CD4-positive, alpha-beta T cell (primary cell): ENCODE measurements around the gene AMIGO2. TPM values are rescaled to one million over a fixed set of nuclear protein-coding genes. Genes with fewer than 3 reads are reported as not detected.

Experiments used
- ATAC-seq: fragments of 200-7000 bp; cut with Tn5 transposase; one replicate; pipeline ENCODE4 v1.10.0; 2022; ENCODE audit warnings: mild to moderate bottlenecking; ENCODE audit not compliant: poor library complexity
- CTCF ChIA-PET: fragments of 350-600 bp; sonication (Branson Sonifier 250); formaldehyde crosslinking; loops from one replicate; lab custom pipeline; 2021; ENCODE audit warnings: antibody characterized with exemption, inconsistent platforms; lab: Charles Lee
- POLR2A ChIA-PET: fragments of 350-600 bp; sonication (Branson Sonifier 250); formaldehyde crosslinking; loops from one replicate; lab custom pipeline; 2021; ENCODE audit warnings: antibody characterized with exemption, inconsistent platforms; lab: Charles Lee
- DNase-seq, 14 experiments: peaks; one replicate each; pipeline ENCODE4 v3.0.0-alpha.2; 2013 to 2020; ENCODE audit warnings: mixed read lengths in 2 of 14
- H3K27ac ChIP-seq, 2 donors: one replicate each; pipeline versions ENCODE4 v1.5.1 to v1.7.0; 2013; ENCODE audit warnings: low read length in 2 of 2, low read depth in 1 of 2, mild to moderate bottlenecking in 1 of 2
- H3K27me3 ChIP-seq, 2 experiments: 1 replicate in 1 of 2; 2 replicates in 1 of 2; pipeline versions ENCODE4 v1.6.1 to v1.7.0; 2013; ENCODE audit warnings: low read length in 2 of 2, control low read depth in 1 of 2, mild to moderate bottlenecking in 1 of 2, moderate library complexity in 1 of 2; ENCODE audit not compliant: insufficient read depth in 2 of 2, control insufficient read depth in 1 of 2
- H3K36me3 ChIP-seq: one replicate; pipeline ENCODE4 v1.6.1; 2013; ENCODE audit warnings: low read length, control low read depth; ENCODE audit not compliant: insufficient read depth
- H3K4me1 ChIP-seq: one replicate; pipeline ENCODE4 v1.6.1; 2013; ENCODE audit warnings: low read length, control low read depth; ENCODE audit not compliant: insufficient read depth
- H3K4me3 ChIP-seq: one replicate; pipeline ENCODE4 v1.5.1; 2013; ENCODE audit warnings: mild to moderate bottlenecking, low read length, moderate library complexity
- H3K9me3 ChIP-seq, 2 experiments: 1 replicate in 1 of 2; 2 replicates in 1 of 2; pipeline versions ENCODE4 v1.6.1 to v1.7.0; 2013; ENCODE audit warnings: low read length in 2 of 2, mild to moderate bottlenecking in 2 of 2, control low read depth in 1 of 2, moderate library complexity in 1 of 2; ENCODE audit not compliant: control insufficient read depth in 1 of 2, insufficient read depth in 1 of 2
- H3K27ac Mint-ChIP-seq: one replicate; pipeline ENCODE4 v1.8.0; 2020; ENCODE audit warnings: mixed read lengths
- H3K27me3 Mint-ChIP-seq: one replicate; pipeline ENCODE4 v1.8.0; 2021; ENCODE audit warnings: mixed read lengths
- H3K36me3 Mint-ChIP-seq: one replicate; pipeline ENCODE4 v1.8.0; 2021; ENCODE audit warnings: low read depth, mixed read lengths
- H3K4me1 Mint-ChIP-seq: one replicate; pipeline ENCODE4 v1.8.0; 2021; ENCODE audit warnings: low read depth, mixed read lengths
- H3K4me3 Mint-ChIP-seq: one replicate; pipeline ENCODE4 v1.8.0; 2020; ENCODE audit warnings: mild to moderate bottlenecking, mixed read lengths
- H3K9me3 Mint-ChIP-seq: one replicate; pipeline ENCODE4 v1.8.0; 2020; ENCODE audit warnings: mixed read lengths
- intact Hi-C, 2 experiments: fragments of 100-400 bp; cut with DNase I in 1 of 2; cut with micrococcal nuclease in 1 of 2; formaldehyde crosslinking; loops; one replicate each; pipeline versions ENCODE4 v1.15.1 to v1.9.0; 2023 to 2025; cut with DNase I, micrococcal nuclease
- total RNA-seq, 174 experiments: library from RNA in 2 of 174; stranded (reverse) in 2 of 174; gene quantifications; one replicate each; pipeline ENCODE4 v1.2.3 and lab custom pipeline; 2021 to 2026
- TF ChIP-seq, protein P1 (sequence below): fragments of 200-600 bp; IDR thresholded peaks from one replicate; pipeline ENCODE4 v1.8.0; 2022; ENCODE audit warnings: antibody characterized with exemption, mild to moderate bottlenecking

Gene AMIGO2
- total RNA-seq, 2 experiments from 2014 or later, result 9.7 to 10.1 TPM

DNA sequence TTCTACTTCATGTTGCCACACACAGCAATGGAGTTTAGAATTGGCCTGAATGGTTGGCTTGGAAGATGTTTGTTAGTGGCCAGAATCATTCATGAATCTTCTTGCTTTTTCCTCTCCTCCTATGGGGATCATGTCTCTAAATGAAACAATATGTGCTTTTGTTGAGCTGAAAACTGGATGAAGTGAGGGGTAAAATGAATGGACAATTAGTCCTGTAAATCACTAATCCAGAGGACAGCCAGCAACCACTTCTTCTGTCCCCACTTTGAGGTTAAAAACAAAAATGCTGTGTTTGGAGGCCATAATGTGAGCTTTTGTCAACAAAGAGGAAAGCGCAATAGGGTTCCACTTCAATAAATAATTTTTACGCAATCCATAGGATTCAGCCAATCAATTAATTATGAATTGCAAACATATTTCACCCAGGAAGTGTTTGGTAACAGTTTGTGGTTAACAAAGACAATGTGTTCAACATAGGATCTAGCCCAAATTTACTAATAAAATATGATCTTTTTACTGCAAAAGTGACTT, 30.3 kb upstream of the AMIGO2 start:
- no peak overlapping the region for H3K4me3 Mint-ChIP-seq
- Histone ChIP-seq H3K27me3 (no peaks in the 10 kb centered on the region), H3K36me3 (peaks cover 21% of the 10 kb centered on the region), H3K4me1 (peaks cover 9% of the 10 kb centered on the region), H3K27ac (no peak overlapping the region), H3K9me3 (no peaks in the 10 kb centered on the region), H3K4me3 (no peak overlapping the region)
- TF ChIP-seq, protein P1, sequence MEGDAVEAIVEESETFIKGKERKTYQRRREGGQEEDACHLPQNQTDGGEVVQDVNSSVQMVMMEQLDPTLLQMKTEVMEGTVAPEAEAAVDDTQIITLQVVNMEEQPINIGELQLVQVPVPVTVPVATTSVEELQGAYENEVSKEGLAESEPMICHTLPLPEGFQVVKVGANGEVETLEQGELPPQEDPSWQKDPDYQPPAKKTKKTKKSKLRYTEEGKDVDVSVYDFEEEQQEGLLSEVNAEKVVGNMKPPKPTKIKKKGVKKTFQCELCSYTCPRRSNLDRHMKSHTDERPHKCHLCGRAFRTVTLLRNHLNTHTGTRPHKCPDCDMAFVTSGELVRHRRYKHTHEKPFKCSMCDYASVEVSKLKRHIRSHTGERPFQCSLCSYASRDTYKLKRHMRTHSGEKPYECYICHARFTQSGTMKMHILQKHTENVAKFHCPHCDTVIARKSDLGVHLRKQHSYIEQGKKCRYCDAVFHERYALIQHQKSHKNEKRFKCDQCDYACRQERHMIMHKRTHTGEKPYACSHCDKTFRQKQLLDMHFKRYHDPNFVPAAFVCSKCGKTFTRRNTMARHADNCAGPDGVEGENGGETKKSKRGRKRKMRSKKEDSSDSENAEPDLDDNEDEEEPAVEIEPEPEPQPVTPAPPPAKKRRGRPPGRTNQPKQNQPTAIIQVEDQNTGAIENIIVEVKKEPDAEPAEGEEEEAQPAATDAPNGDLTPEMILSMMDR, result no peak
- H3K9me3 Mint-ChIP-seq, result no peaks in the 10 kb centered on the region
- H3K4me1 Mint-ChIP-seq, result peaks cover 44% of the 10 kb centered on the region
- ChIA-PET POLR2A (interaction anchor here (1.0 kb wide), 1 partner anchor 35 kb away, joined by 3 read pairs; no protein-coding TSS in a partner anchor), CTCF (no interaction called here)
- H3K36me3 Mint-ChIP-seq, result peaks cover 84% of the 10 kb centered on the region
- ATAC-seq (no peak), DNase-seq (no peak)
- no peak overlapping the region for H3K27ac Mint-ChIP-seq
- H3K27me3 Mint-ChIP-seq, result no peaks in the 10 kb centered on the region
- intact Hi-C loops, result no loop called here

GRCh38 chr12:47107926-47108325, 28.2 kb upstream of the AMIGO2 start:
- POLR2A ChIA-PET, result no interaction called here

GRCh38 chr12:47107446-47107845, 27.7 kb upstream of the AMIGO2 start:
- POLR2A ChIA-PET, result no interaction called here
- intact Hi-C loops, result no loop called here
- Histone ChIP-seq H3K9me3 (no peaks in the 10 kb centered on the region), H3K36me3 (peaks cover 9% of the 10 kb centered on the region), H3K4me3 (no peak overlapping the region), H3K4me1 (peaks cover 9% of the 10 kb centered on the region), H3K27ac (no peak overlapping the region), H3K27me3 (no peaks in the 10 kb centered on the region)
- TF ChIP-seq, protein P1, result no peak
- Mint-ChIP-seq H3K4me3 (no peak overlapping the region), H3K36me3 (peaks cover 71% of the 10 kb centered on the region), H3K9me3 (no peaks in the 10 kb centered on the region), H3K4me1 (peaks cover 44% of the 10 kb centered on the region), H3K27ac (no peak overlapping the region), H3K27me3 (no peaks in the 10 kb centered on the region)
- ATAC-seq (no peak), DNase-seq (no peak)
- CTCF ChIA-PET, result no interaction called here

More at GRCh38 chr12:47107926-47108325, 28.2 kb upstream of the AMIGO2 start:
- no peak for DNase-seq
- Mint-ChIP-seq H3K27ac (no peak overlapping the region), H3K4me3 (no peak overlapping the region), H3K36me3 (peaks cover 76% of the 10 kb centered on the region), H3K9me3 (no peaks in the 10 kb centered on the region), H3K27me3 (no peaks in the 10 kb centered on the region), H3K4me1 (peaks cover 44% of the 10 kb centered on the region)
- TF ChIP-seq, protein P1, result no peak
- no peak overlapping the region for H3K4me3 ChIP-seq
- H3K27ac ChIP-seq, result no peak overlapping the region
- H3K9me3 ChIP-seq, result no peaks in the 10 kb centered on the region
- no peaks in the 10 kb centered on the region for H3K27me3 ChIP-seq
- peaks cover 11% of the 10 kb centered on the region for H3K36me3 ChIP-seq
- intact Hi-C loops, result no loop called here
- peaks cover 9% of the 10 kb centered on the region for H3K4me1 ChIP-seq
- CTCF ChIA-PET, result interaction anchor here (0.6 kb wide), 1 partner anchor 250 kb away, joined by 3 read pairs; no protein-coding TSS in a partner anchor
- no peak for ATAC-seq
